Fibroblast of mammary gland (primary cell): ENCODE measurements around the gene FSCN2.
"Not testable (repeated sequence)": the region's sequence is repeated elsewhere in the genome, so short reads cannot be mapped to it uniquely, and the experiment has no call there.

Experiments used
- DNase-seq: peaks from one replicate; pipeline ENCODE4 v3.0.0-alpha.2; 2010; ENCODE audit warnings: low read depth
- H3K4me3 ChIP-seq: 2 replicates; pipeline ENCODE4 v1.5.1; 2011; ENCODE audit warnings: low read depth, mild to moderate bottlenecking, low read length, moderate library complexity; ENCODE audit not compliant: control insufficient read depth
- CTCF ChIP-seq: conservative IDR thresholded peaks from 2 replicates; pipeline ENCODE4 v1.5.1; 2011; ENCODE audit warnings: low read depth, low read length, inconsistent platforms; ENCODE audit not compliant: control insufficient read depth, insufficient read depth

FSCN2 gene

GRCh38 chr17:81529437-81529803 lies 1.2 kb downstream of the FSCN2 start:
- TF ChIP-seq CTCF: no peak
- DNase-seq: no peak
- H3K4me3 ChIP-seq: no peak overlapping the region

GRCh38 chr17:81531013-81531412 lies 2.8 kb downstream of the FSCN2 start:
- not testable (repeated sequence) for H3K4me3 ChIP-seq, DNase-seq

GRCh38 chr17:81531998-81532404 lies 3.8 kb downstream of the FSCN2 start:
- not testable (repeated sequence) for DNase-seq, H3K4me3 ChIP-seq

GRCh38 chr17:81532490-81533287 lies 4.5 kb downstream of the FSCN2 start:
- DNase-seq: no peak
- H3K4me3 ChIP-seq: no peak overlapping the region
- no peak for TF ChIP-seq CTCF

- H3K4me3 ChIP-seq: no peak overlapping the region
- no peak for TF ChIP-seq CTCF
- no peak for DNase-seq
Observed at GRCh38 chr17:81533339-81534141, 5.4 kb downstream of the FSCN2 start.

- no peak overlapping the region for H3K4me3 ChIP-seq
- no peak for DNase-seq
- no peak for TF ChIP-seq CTCF
Observed at GRCh38 chr17:81534157-81535006, 6.2 kb downstream of the FSCN2 start.

GRCh38 chr17:81535007-81535328 lies 6.8 kb downstream of the FSCN2 start:
- no peak for TF ChIP-seq CTCF
- no peak for DNase-seq
- H3K4me3 ChIP-seq: no peak overlapping the region
